ENCODE data around the gene METTL9. TPM values are rescaled to one million over a fixed set of nuclear protein-coding genes. Genes with fewer than 3 reads are reported as not detected.
A peak's percentile ranks its signal among the peaks of the same experiment; 100 is the strongest.

METTL9 gene
- total and polyA plus RNA-seq, 2 of the 13 experiments (the other 11 are each of a cell fraction or from before 2014, with no cell fraction given) = 123 to 204 TPM

GRCh38 chr16:21603928-21604327 is 4.6 kb downstream of the METTL9 start:
- no TSS peak for BruUV-seq (replicated peaks)
- TF ChIP-seq HDAC2 (CRISPR knock-in tag; IDR thresholded peaks at IDR 0.05) = peak; percentile 34; the same call in 1 of the 2 replicates
- TF ChIP-seq ARID5B (CRISPR knock-in tag; IDR thresholded peaks at IDR 0.05) = 0 out of 2 replicates have a peak, but pooled peaks have one; percentile 21
- TF ChIP-seq NFKBIZ (CRISPR knock-in tag; IDR thresholded peaks at IDR 0.05) = 0 out of 2 replicates have a peak, but pooled peaks have one; percentile 19
- 0 out of 2 replicates have a peak, but pooled peaks have one; percentile 25 for TF ChIP-seq ZMYM3 (CRISPR knock-in tag; IDR thresholded peaks at IDR 0.05)
- no peak for TF ChIP-seq SALL1 (CRISPR knock-in tag; IDR thresholded peaks at IDR 0.05)
- no peak for TF ChIP-seq HNF4A (CRISPR knock-in tag; IDR thresholded peaks at IDR 0.05)
- TF ChIP-seq PBX2 (CRISPR knock-in tag; IDR thresholded peaks at IDR 0.05) = 0 out of 2 replicates have a peak, but pooled peaks have one; percentile 42
- no peak for TF ChIP-seq U2AF2 (IDR thresholded peaks at IDR 0.05; ENCODE audit: low read depth, low read length)
- no peak for TF ChIP-seq XBP1 (CRISPR knock-in tag; IDR thresholded peaks at IDR 0.05)
- 0 out of 2 replicates have a peak, but pooled peaks have one; percentile 13 for TF ChIP-seq RAD21 (CRISPR knock-in tag; IDR thresholded peaks at IDR 0.05)
- TF ChIP-seq PPARG (CRISPR knock-in tag; conservative IDR thresholded peaks at IDR 0.05) = peak; percentile 56; the same call in 1 of the 2 replicates
- no peak for TF ChIP-seq ZNF282 (IDR thresholded peaks at IDR 0.05; ENCODE audit: partially characterized antibody)
- peak; percentile 22 for TF ChIP-seq TEAD3 (CRISPR knock-in tag; optimal IDR thresholded peaks at IDR 0.05; ENCODE audit: borderline replicate concordance)
- TF ChIP-seq PBX3 (CRISPR knock-in tag; IDR thresholded peaks at IDR 0.05; ENCODE audit: borderline replicate concordance) = no peak
- TF ChIP-seq ZNF30 (CRISPR knock-in tag; IDR thresholded peaks at IDR 0.05) = no peak
- TF ChIP-seq KMT2A (CRISPR knock-in tag; IDR thresholded peaks at IDR 0.05) = 0 out of 2 replicates have a peak, but pooled peaks have one; percentile 57
- TF ChIP-seq ZNF567 (CRISPR knock-in tag; IDR thresholded peaks at IDR 0.05; ENCODE audit: borderline replicate concordance) = no peak
- TF ChIP-seq SSRP1 (CRISPR knock-in tag; IDR thresholded peaks at IDR 0.05) = 0 out of 2 replicates have a peak, but pooled peaks have one; percentile 22
- TF ChIP-seq ZNF124 (CRISPR knock-in tag; IDR thresholded peaks at IDR 0.05) = 0 out of 2 replicates have a peak, but pooled peaks have one; percentile 23
- no peak for TF ChIP-seq PRMT3 (CRISPR knock-in tag; IDR thresholded peaks at IDR 0.05; ENCODE audit: borderline replicate concordance, low read depth)
- TF ChIP-seq ZFP1 (CRISPR knock-in tag; IDR thresholded peaks at IDR 0.05) = 0 out of 2 replicates have a peak, but pooled peaks have one; percentile 35

More at GRCh38 chr16:21603928-21604327, 4.6 kb downstream of the METTL9 start:
- Histone ChIP-seq H3K36me3 (replicated peaks in 1 of 2; ENCODE audit: control insufficient read depth in 1 of 2, insufficient read depth in 2 of 2, low read length in 2 of 2) (no peaks in the 10 kb centered on the region), H3K79me2 (ENCODE audit: insufficient read depth, low read length) (peaks cover 87% of the 10 kb centered on the region), H3K4me3 (replicated peaks in 1 of 3; ENCODE audit: insufficient read depth in 1 of 3, low read depth in 2 of 3, low read length in 3 of 3) (no peak overlapping the region), H3K27ac (ENCODE audit: extremely low read length, insufficient read depth, low read length) (peak overlapping the region; percentile 22), H3K4me2 (ENCODE audit: low read depth, low read length) (peak overlapping the region; percentile 54), H3K4me1 (ENCODE audit: insufficient read depth, low read length) (peaks cover 69% of the 10 kb centered on the region), H4K20me1 (ENCODE audit: insufficient read depth, low read length) (peaks cover 30% of the 10 kb centered on the region), H2AFZ (ENCODE audit: low read length) (no peak overlapping the region), H3K9ac (ENCODE audit: insufficient read depth, low read depth, low read length) (no peak overlapping the region), H3K9me3 (ENCODE audit: low read length) (no peaks in the 10 kb centered on the region), H3K27me3 (ENCODE audit: control insufficient read depth in 1 of 2, insufficient read depth in 2 of 2, low read length in 2 of 2) (peaks cover 0 to 3% of the 10 kb centered on the region in 2 experiments; a peak in 1 of 5 replicates)
- CTCF ChIA-PET (ENCODE audit: low intra/inter-chr PET ratio, low total read pairs) = no interaction called here
- POLR2A ChIA-PET = interaction anchor here (1.2 to 1.5 kb wide), 4 partner anchors 16 to 35 kb away, joined by 3 to 5 read pairs (median 4); no protein-coding TSS in a partner anchor
- DNase-seq (ENCODE audit: low spot score) (peak; percentile 54), FAIRE-seq (peak; percentile 83), ATAC-seq (peak; percentile 19; the same call in 2 of the 3 replicates)
- in situ Hi-C loops (cut with HindIII; ENCODE audit: extremely low pct_ligation_motif_present, low pct_unique_long_range_greater_than_20kb) = loop anchor here (5.0 to 10.0 kb wide), 2 partner anchors 33 to 79 kb away; no protein-coding TSS in a partner anchor
- intact Hi-C loops (cut with micrococcal nuclease; ENCODE audit: unreplicated experiment) = no loop called here
- WGBS (ENCODE audit: low lambda C conversion rate) = 20% methylated on average over 3 of the region's 3 CpGs

Measured in HepG2 (cell line).